DMS53 treated with DMSO at 0.1 percent for 48 hours (cell line): ENCODE measurements around the gene MTHFS.

Experiments used
- DNase-seq: peaks from one replicate; lab custom pipeline; 2025; ENCODE audit not compliant: unreplicated experiment; lab: John Stamatoyannopoulos, UW

Gene MTHFS

DNA sequence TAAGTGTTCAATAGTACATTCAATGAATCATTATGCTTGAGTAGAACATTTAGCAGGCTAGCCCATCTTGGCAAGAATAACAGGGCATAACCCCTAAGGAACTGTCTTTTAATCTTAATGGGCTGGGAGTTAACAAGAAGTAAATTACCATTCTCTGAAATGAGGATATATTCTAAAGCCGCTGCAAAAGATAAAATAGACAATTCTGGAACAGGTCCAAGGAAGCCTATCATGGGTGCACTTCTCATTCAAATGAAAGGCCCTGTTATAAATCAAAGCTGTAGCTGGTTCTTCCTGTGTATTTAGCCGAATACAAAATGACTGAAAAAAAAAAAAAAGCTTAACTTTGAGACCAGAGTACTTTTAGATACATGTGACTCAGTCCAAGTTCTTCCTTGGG lies 15.6 kb downstream of the MTHFS start:
- no peak for DNase-seq

- no peak for DNase-seq
These were observed 18.6 kb downstream of the MTHFS start for GRCh38 chr15:79878078-79878705.

DNA sequence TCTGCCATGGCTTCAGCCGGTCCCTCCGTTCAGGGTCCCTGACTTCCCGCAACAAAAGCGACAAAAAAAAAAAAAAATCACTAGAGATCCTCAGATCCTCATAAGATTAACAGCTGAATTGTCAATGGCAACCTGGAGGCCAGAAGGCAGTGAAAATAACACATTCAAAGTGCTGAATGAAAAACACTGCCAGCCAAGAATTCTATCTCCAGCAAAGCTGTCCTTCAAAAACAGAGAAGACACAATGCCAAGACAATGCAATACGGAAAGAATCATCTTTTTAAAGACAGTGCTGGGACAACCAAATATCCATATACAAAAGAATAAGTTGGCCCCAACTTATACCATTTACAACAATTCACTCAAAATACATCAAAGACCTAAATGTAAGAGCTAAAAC lies 21.6 kb downstream of the MTHFS start:
- no peak for DNase-seq

DNA sequence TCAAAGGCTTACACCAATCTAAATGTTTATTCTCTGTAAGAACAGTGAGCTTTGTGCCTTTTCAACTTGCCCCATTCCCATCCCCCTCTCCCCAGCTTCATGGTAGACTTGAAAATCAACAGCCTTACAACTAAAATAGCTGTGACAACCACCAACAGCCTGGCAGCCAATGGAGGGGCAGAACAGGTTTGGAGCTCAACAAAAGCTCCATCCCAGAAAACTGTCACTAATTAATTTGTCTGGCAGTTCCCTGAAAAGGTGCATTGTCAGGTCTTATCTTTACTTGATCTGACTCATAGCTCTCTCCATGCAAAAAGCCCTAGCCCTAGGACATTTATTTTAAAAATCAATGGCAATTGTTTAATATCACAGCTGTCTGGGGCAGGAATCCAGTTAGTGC lies 22.6 kb downstream of the MTHFS start:
- no peak for DNase-seq

DNA sequence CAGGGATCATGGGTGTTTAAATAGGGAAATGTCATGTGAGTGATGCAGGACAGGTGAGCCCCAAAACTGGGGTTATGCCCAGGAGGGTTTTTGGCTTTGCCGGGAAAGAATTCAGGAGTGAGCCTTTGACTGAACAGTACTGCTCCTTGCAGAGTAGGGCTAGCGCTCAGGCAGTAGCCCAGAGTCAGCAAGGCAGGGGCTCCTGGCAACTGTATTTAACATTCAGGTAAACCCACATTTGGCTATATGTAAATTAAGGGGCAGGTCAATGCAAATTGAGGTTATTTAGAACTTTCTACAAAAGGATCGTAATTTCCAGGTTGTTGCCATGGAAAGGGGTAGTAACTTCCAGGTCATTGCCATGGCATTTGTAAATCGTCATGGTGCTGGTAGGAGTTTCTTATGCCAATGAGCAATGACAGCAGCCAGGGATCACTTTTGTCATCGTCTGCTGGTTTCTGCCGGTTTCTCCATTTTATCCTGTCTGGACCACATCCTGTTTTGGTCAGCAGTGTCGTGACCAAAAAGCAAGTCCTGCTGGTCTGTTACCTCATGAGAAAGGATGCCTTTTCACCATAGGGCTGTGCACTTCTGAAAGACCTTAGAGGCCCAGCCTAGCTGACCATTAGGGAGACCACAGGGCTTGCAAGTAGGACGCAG lies 24.3 kb downstream of the MTHFS start:
- no peak for DNase-seq

- DNase-seq: no peak
These were observed 28.3 kb downstream of the MTHFS start for GRCh38 chr15:79868554-79868953.

GRCh38 chr15:79863886-79864285 lies 32.9 kb downstream of the MTHFS start:
- no peak for DNase-seq

- no peak for DNase-seq
These were observed 34.6 kb downstream of the MTHFS start for GRCh38 chr15:79862191-79862590.

GRCh38 chr15:79860661-79861060 lies 36.2 kb downstream of the MTHFS start:
- no peak for DNase-seq

GRCh38 chr15:79858469-79858868 lies 38.3 kb downstream of the MTHFS start:
- no peak for DNase-seq

DNA sequence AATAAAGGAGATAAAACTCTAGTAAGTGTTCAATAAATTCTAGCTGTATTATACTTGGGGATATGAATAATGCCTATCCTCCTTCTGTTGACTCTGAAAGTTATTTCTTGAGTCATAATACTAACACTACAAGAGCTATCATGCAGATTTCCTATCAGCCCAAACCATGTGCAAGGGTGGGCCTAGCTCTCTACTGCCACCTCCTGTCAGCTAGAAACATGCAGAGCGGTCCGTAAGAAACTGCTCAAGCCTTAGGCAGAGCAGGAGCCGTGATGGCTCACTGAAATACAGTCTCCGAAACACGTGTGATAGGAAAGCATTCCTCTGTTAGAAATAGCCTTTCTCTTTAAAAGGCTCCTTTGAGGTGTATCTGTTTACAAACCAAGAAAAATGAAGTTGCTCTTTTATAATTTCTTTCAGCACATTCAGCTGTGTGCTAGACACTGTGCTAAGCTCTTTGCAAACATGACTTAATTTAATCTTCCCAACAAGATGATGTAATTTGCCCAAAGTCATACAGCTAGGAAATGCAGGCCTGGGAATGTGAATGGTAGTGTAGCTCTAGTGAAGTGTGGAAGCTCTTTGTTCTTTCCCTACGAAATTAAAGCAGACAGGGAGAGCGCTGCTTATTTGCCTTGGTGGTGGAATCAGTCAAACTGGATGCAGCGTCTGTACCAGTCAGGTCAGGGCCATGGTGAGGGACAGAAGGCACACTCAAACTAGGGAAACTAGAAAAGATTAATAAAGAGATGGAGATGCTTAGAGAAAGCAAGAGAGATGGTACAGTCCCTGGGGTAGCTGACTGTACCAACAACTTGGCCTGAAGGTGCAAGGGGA lies 43.1 kb downstream of the MTHFS start:
- DNase-seq: peak; percentile 67

- DNase-seq: no peak
These were observed 47.0 kb downstream of the MTHFS start for GRCh38 chr15:79849789-79850188.

- no peak for DNase-seq
These were observed 50.3 kb downstream of the MTHFS start for GRCh38 chr15:79846539-79846938.

DNA sequence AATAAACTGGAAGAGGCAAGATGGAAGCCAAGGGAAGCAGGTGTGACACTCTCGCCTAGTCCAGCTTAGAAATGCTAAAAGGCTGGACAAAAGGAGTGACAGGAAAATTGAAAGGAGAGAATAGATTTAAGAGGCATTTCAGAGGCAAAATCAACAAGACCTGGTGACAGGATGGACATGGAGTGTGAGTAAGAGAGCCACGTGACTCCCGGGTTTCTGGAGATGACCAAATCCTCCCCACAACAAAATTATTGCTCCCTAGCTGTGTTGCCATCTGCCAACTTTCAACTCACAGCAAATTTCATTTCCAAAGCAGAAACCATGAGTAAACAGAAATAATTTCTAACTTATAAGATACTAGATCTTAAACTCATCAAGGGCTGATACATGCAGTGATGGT lies 52.6 kb downstream of the MTHFS start:
- no peak for DNase-seq

DNA sequence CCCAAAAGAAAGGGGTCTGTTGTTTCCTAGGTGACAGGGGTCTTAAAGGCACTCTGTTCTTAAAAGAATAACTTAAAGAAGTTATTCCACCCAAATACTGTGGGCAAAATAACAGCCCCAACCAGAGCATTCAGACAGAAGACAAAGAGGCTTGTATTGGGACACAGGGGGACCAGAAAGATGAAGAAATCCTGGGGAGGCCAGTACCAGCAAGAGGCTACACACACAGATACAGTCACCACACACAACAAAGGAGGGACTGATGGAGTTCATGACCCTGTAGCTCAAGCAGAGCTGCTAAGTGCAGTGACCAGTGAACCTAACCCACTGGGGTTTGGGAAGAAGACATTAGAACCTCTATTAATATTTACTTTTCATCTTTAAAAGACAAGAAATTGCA lies 59.0 kb downstream of the MTHFS start:
- no peak for DNase-seq

DNA sequence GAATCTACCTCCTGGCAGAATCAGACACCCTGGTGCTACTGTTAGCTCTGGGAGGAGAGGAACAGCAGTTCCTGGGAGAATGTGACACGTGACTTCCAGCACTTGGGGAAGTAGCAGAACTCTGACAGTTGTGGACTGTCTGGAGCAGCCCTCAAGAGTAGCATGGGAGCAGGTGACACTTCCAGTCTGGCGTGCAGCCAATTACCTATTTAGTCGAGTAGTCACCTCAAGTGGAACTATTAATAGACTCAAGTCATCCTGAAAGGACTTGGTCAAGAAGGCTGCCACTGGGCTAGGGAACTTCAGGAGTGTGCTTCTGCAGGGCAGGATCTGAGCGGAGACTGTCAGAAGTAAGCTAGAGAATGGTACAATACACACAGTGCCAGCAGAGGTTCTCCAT lies 62.3 kb downstream of the MTHFS start:
- peak; percentile 62 for DNase-seq

- no peak for DNase-seq
These were observed 64.3 kb downstream of the MTHFS start for GRCh38 chr15:79832367-79833120.

DNA sequence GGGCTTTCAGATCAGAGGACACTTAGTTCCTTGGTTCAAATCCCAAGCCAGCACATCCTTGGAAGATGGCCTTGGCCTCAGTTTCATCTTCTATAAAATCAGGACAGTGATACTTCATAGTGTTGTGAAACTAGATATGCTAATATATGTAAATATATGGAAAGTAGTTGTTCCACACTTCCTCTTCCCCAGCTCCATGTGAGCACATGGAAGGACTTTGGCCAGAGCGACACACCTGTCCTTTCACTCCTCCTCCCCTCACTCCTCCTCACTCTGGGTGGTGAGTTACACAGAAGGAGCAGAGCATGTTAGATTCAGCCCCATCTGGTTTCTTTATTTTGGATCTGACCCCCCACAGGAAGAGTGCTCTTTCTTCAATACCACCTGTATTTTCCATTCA lies 65.2 kb downstream of the MTHFS start:
- no peak for DNase-seq

- no peak for DNase-seq
These were observed 66.9 kb downstream of the MTHFS start for GRCh38 chr15:79829950-79830349.

DNA sequence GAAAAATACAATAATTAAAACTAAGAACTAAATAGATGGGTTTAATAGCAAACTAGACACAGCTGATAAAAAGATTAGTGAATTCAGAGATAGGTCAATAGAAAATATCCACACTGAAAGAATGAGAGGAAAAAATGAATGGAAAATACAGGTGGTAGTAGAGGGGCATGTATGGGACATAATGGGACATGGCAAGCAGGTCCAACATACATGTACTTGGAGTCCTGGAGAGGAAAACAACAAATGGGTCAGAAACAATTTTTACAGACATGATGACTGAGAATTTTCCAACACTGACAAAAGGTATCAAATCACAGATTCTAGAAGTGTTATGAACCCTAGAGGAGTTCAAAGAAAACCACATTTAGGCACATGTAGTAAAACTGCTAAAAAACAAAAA lies 68.4 kb downstream of the MTHFS start:
- no peak for DNase-seq

DNA sequence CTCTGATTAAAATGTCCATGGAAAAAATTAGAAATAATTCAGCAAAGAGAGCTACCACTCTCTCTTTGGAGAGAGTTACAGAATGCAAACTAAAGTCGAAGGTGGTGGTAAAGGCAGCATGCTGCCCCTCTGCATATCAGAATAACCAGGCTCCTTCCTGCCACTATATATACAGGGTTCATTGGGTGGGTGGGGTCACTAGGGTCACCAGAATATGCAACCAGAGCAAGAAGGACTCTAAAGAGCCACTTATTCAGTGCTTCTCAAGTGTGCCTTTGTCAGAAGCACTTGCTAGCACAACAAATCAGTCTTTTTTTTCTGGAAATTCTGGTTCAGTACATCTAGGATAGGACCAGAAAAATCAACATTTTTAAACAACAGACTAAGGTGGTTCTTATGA lies 70.0 kb downstream of the MTHFS start:
- DNase-seq: no peak
